Urothelium cell line (cell line): Measurements from ENCODE around the gene HOXA6.

Experiments used
- DNase-seq: peaks from one replicate; pipeline ENCODE4 v3.0.0; 2011; ENCODE audit warnings: low spot score, mixed read lengths
- FAIRE-seq: peaks from 2 replicates; lab custom pipeline; 2011; peaks lifted over from hg19 to GRCh38; lab: Jason Lieb, UNC

HOXA6 gene

DNA sequence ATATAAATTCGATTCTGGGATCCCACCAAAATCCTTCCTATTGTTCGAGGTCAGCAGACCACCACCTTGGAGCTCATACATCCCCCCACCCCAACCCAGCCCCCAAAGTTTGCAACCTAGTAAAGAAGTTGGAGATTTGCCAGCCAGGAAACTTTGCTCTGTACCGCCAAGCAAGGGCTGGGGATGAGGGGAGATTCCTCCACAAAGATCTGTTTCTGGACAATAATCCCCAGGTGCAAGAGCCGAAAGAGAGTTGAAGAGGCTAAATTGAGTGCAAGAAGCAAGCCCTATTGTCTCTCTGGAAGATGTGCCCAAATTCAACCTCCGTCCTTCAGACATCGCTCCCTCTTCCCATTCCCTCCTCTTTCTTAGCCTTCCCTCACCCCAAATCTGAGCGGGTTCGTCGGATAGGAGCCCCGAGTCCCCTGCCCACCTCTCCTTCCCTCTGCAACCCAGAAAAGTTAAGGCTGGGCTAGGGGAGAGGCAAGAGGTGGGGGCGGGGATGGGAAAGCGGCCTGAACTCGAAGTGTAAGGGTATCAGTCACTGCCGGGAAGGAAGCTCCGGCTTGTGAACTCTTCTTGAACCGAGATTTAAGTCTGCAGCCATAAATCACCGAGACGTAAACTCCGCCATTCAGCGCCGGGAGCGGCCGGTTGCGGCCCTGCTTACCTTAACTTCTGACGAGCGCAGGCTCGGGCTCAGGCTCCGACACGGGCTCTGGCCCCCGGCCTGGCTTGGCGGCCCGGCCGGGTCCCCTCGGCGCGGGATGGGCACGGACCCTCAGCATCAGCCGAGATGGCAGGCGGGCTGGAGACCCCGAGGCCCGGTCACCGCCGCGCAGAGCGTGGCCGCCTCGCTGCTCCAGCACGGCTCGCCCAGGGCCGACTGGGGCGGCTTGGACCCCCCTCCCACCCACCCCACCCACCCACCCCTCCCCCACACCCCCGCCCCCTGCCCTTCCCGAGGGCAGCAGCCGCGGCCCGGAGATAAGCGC is 34.3 kb downstream of the HOXA6 start:
- FAIRE-seq: peak; percentile 78
- DNase-seq: peak; percentile 73

DNA sequence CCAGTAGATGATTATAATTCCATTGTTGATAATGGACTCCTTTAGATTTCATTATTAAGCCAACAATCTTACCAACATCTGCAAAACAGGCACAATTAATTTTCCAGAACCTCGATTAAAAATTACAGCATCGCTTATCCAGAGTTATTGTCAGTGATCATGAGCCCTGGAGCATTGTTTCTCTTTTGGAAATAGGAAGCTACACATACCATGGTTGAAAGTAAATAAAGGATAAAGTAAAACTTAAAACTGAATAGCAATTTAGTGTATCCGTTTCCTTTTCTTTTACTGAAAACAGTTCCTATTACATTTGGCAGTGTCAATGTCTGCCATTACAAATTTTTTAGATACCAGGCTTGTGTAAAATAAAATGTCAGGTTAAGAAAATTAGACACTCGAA is 35.2 kb downstream of the HOXA6 start:
- FAIRE-seq (no peak), DNase-seq (no peak)

- no peak for DNase-seq
- FAIRE-seq: no peak
These were observed 35.8 kb downstream of the HOXA6 start for GRCh38 chr7:27111751-27112277.

DNA sequence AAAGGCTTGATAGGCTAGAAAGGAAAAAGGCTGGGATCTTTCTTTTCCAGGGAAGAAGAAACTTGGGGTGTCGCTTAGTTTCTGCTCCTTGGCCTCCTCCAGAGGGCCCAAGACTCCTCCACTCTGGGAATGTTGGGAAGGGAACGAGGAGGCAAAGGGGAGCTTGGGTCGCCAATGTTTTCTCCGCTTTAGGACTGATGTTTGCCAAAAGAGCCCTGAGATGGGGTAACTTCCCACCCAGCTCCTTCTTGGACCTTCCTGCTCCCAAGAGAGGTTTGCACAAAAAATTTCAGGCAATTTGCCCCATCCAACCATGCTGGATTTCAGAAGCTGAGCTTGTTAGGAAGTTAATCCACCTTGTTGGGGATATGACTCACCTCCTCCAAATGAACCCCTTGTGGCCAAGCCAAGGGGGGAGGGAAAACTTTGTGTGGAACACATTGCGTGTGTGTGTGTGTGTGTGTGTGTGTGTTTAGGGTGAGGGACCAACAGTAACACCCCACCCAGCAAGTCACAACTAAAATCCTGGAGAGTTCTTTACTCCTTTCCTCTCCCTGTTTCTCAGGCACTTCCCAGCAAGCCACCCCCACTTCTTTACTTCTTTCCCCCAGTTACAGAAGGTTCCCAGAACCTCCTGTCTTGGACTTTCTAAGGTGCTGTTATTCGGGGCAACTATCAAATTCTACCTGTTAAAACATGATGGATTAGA is 36.4 kb downstream of the HOXA6 start:
- DNase-seq: peak; percentile 33
- FAIRE-seq: peak; percentile 13

GRCh38 chr7:27110186-27111031 is 37.2 kb downstream of the HOXA6 start:
- DNase-seq (peak; percentile 93), FAIRE-seq (peak; percentile 93)

- FAIRE-seq (no peak), DNase-seq (no peak)
These were observed 37.9 kb downstream of the HOXA6 start for GRCh38 chr7:27109466-27110185.

DNA sequence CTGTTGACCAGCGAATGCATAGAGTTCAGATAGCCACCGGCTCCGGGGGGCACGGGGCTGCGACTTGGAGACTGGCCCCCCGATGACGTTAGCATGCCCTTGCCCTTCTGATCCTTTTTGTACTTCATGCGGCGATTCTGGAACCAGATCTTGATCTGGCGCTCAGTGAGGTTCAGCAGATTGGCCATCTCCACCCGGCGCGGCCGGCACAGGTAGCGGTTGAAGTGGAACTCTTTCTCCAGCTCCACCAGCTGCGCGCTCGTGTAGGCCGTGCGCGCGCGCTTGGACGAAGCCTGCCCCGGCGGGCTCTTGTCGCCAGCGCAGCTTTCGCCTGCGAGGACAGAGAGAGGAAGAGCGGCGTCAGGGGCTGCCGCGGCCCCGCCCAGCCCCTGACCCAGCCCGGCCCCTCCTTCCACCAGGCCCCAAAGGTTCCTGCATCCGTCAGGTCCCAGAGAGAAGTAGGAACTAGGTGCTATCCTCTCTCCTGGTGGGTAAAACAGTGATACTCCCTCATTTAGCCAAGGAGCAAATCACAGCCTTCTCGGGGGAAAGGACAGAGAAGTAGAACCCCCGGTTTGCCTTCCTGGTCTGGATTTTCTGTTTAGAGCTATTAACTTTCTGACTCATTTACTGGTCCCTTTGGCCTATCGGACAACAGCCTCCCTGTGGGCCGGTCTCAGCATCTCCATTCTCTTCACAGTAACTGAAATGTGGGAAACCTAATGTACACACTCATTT is 39.0 kb downstream of the HOXA6 start:
- no peak for FAIRE-seq
- no peak for DNase-seq

DNA sequence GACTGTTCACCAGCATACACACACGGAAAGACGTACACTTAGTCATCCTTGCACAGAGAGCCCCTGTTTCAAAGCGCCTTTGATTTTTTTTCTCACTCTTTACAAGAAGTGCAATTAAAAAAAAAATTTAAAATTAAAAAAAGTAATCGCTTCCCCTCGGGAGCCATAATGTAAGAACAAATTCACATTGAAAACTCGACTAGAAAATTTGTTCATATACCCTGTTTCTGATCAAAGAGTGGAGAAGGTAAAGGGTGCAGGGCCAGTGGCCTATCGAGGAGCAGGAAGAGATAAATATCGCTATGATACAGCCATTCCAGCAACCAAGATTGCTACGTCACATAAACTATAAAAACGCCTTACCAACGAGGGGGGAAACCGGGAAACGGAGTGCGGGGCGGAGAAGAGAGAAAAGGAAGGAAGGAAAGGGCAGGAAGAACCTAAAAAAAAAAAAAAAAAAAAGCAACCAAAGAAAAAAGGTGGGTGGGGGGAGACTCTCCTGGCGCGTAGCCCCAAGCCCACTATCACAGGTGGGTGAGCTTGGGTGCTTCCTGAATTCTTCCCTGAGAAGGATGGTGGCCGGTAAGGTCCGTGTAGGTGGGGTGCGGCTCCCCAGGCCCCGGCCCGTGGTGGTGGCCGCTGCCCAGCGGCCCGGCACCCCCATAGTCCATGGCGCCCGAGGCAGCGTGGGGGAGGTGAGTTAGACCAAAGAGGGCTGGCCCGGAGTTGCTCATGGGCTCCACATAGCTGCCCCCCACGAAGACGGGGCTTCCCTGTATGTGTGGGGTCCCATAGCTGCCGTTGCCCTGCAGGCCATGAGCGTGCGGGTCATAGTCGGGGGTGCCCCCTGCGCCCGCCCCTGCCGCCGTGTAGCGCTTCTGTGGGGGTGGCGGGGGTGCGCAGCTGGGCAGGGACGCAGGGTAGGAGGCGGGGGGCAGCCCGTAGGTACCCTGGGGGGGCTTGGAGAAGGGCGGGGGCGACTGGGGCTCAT is 39.9 kb downstream of the HOXA6 start:
- DNase-seq (no peak), FAIRE-seq (no peak)

- no peak for DNase-seq
- FAIRE-seq: no peak
These were observed 40.7 kb downstream of the HOXA6 start for GRCh38 chr7:27106901-27107240.

GRCh38 chr7:27106181-27106900 is 41.2 kb downstream of the HOXA6 start:
- no peak for DNase-seq
- no peak for FAIRE-seq

- FAIRE-seq: no peak
- no peak for DNase-seq
These were observed 42.1 kb downstream of the HOXA6 start for GRCh38 chr7:27105301-27106031.

DNA sequence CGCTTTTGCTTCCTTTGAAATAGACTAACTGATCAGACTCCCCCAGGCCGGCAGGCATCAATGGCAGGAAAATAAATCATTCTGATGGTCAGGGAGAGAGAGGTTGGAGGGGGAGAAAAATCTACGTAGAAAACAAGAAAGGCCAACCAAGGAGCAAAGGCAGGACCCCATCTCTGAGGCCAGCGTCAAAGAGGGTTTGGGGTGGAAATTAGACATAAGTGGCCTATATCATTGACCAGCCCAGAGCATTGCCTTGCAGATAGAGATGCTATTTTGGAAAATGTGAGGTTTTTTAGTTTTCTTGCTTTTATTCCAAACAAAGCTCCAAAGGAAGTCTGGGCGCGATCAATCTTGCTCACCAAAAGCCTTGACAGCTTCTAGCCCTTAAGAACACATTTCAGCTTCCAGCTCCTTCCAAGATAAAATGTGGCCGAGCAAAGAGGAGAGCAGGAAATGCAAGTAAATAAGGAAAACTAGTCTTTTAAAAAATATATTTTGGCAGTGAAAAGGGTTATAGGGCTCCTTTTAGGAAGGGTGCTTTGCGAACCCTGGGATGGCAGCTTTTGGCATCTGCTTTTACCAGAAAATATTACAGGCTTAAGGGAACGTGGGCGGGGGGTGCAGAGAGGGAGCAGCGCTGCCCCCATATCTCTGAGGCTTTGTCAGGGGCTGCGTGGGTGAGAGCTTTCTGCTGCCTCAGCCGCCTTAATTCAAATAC is 43.1 kb downstream of the HOXA6 start:
- FAIRE-seq (no peak), DNase-seq (no peak)

GRCh38 chr7:27103489-27104226 is 43.9 kb downstream of the HOXA6 start:
- FAIRE-seq: no peak
- DNase-seq: no peak

- no peak for DNase-seq
These were observed 44.8 kb downstream of the HOXA6 start, which contains the start of gene HOXA2 for GRCh38 chr7:27102581-27103442. TSS of gene HOXA2 (minus strand) at chr7:27102683. CDS start at chr7:27102500, 183 bp downstream.

More at GRCh38 chr7:27102581-27103442, 44.8 kb downstream of the HOXA6 start, which contains the start of gene HOXA2:
- FAIRE-seq: peak; percentile 68
